AG10803 (cell line): ENCODE data around the gene ZSWIM5.
"Not testable (repeated sequence)": the region's sequence is repeated elsewhere in the genome, so short reads cannot be mapped to it uniquely, and the experiment has no call there.

Experiments used
- DNase-seq: peaks from one replicate; pipeline ENCODE4 v3.0.0; 2010; ENCODE audit warnings: low read depth
- H3K4me3 ChIP-seq: 2 replicates; pipeline ENCODE4 v1.5.1; 2011; ENCODE audit warnings: mild to moderate bottlenecking, low read length, control low read depth
- CTCF ChIP-seq: conservative IDR thresholded peaks from 2 replicates; pipeline ENCODE4 v1.5.1; 2011; ENCODE audit warnings: mild to moderate bottlenecking, low read length, control low read depth, inconsistent platforms

Gene ZSWIM5

GRCh38 chr1:45152126-45152525 lies 54.3 kb downstream of the ZSWIM5 start:
- H3K4me3 ChIP-seq = no peak overlapping the region
- DNase-seq = no peak
- TF ChIP-seq CTCF = no peak

- H3K4me3 ChIP-seq = no peak overlapping the region
- DNase-seq = no peak
- TF ChIP-seq CTCF = no peak
Observed at GRCh38 chr1:45148209-45148825, 58.1 kb downstream of the ZSWIM5 start.

GRCh38 chr1:45146833-45147232 lies 59.6 kb downstream of the ZSWIM5 start:
- no peak for DNase-seq
- H3K4me3 ChIP-seq = no peak overlapping the region
- TF ChIP-seq CTCF = no peak

GRCh38 chr1:45141247-45142003 lies 65.0 kb downstream of the ZSWIM5 start:
- DNase-seq = no peak
- no peak for TF ChIP-seq CTCF
- H3K4me3 ChIP-seq = no peak overlapping the region

- TF ChIP-seq CTCF = no peak
Observed at GRCh38 chr1:45136984-45137383, 69.4 kb downstream of the ZSWIM5 start.

GRCh38 chr1:45135316-45135715 lies 71.1 kb downstream of the ZSWIM5 start:
- DNase-seq = no peak
- TF ChIP-seq CTCF = no peak
- no peak overlapping the region for H3K4me3 ChIP-seq

More at GRCh38 chr1:45136984-45137383, 69.4 kb downstream of the ZSWIM5 start:
- no peak for DNase-seq
- H3K4me3 ChIP-seq = no peak overlapping the region

- H3K4me3 ChIP-seq = no peak overlapping the region
- no peak for DNase-seq
- TF ChIP-seq CTCF = no peak
Observed at GRCh38 chr1:45134461-45134873, 71.9 kb downstream of the ZSWIM5 start.

GRCh38 chr1:45132719-45133118 lies 73.7 kb downstream of the ZSWIM5 start:
- DNase-seq, H3K4me3 ChIP-seq: not testable (repeated sequence)
